ENCODE measurements around the gene VSNL1.

The VSNL1 gene

DNA sequence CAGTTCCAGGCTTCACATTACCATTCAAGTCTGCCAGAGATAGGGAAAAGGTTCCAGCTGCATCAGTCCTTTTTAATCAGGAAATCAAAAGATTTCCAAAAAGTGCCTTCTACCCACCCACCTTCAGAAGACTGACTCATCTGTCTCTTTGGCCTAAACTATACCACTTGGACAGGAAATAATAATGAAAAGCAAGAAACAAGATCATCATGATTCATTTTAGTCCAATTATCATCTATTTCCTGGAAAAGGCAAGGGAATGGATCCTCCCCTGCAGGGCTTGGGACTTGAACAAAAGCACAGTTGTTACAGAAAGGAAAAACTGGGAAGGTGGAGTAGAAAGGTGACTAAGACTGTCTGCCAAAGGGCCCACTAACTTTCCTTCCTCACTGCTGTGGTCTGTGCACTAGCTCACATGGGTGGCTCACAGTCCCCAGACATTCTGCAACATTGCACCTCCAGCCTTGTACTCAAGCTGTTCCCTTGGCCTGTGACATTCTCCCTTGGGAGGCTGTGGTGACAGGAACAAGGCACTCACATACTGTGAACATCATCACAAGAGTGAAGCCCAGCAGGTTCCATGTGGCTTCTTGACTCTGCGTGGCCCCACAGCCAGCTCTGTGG, 75.3 kb downstream of the VSNL1 start:
- H3K4me3 ChIP-seq (ENCODE audit: low read length): no peak overlapping the region
- TF ChIP-seq, protein P1, sequence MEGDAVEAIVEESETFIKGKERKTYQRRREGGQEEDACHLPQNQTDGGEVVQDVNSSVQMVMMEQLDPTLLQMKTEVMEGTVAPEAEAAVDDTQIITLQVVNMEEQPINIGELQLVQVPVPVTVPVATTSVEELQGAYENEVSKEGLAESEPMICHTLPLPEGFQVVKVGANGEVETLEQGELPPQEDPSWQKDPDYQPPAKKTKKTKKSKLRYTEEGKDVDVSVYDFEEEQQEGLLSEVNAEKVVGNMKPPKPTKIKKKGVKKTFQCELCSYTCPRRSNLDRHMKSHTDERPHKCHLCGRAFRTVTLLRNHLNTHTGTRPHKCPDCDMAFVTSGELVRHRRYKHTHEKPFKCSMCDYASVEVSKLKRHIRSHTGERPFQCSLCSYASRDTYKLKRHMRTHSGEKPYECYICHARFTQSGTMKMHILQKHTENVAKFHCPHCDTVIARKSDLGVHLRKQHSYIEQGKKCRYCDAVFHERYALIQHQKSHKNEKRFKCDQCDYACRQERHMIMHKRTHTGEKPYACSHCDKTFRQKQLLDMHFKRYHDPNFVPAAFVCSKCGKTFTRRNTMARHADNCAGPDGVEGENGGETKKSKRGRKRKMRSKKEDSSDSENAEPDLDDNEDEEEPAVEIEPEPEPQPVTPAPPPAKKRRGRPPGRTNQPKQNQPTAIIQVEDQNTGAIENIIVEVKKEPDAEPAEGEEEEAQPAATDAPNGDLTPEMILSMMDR (IDR thresholded peaks at IDR 0.05; ENCODE audit: insufficient read depth, low read depth, low read length, missing control alignments): no peak
- DNase-seq (ENCODE audit: low read depth): peak; percentile 77

DNA sequence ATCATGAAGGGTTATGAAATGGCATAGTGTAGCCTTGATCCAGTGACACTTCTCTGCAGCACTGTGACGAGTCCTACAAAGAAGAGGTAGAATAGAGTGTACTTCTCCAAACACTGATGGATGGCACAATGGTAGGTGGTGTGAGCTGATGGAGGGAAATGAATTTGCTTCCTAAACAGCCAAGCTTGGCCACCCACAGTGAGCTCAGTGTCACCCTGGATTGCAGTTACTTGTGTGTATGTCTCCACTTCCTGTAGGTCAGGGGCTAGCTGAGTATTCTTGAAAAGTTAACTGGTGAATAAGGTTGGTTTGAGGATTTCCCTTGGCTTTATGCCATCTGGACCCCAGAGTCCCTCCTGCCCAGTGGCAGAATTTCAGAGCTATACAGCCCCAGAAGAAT, 75.9 kb downstream of the VSNL1 start:
- H3K4me3 ChIP-seq (ENCODE audit: low read length): no peak overlapping the region
- no peak for DNase-seq (ENCODE audit: low read depth)
- TF ChIP-seq, protein P1 (IDR thresholded peaks at IDR 0.05; ENCODE audit: insufficient read depth, low read depth, low read length, missing control alignments): no peak

DNA sequence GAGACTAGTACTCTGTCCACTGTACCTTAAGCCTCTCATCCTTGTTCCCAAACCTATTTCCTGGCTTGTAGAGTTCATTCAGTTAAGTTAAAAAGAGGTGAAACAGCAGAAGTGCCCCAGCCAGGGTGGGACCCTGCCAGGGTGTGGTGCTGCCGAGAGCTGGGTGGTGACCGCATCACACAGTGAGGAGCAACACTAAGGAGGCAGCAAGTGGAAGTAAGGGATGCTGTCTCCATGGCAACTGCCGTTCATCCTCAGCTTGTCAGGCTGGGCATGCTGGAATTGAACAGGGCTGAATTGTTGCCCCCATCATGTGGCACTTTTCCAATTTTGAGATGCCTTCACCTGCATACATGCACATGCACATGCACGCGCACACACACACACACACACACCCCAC, 77.0 kb downstream of the VSNL1 start:
- no peak for DNase-seq (ENCODE audit: low read depth)
- no peak overlapping the region for H3K4me3 ChIP-seq (ENCODE audit: low read length)
- TF ChIP-seq, protein P1 (IDR thresholded peaks at IDR 0.05; ENCODE audit: insufficient read depth, low read depth, low read length, missing control alignments): no peak

DNA sequence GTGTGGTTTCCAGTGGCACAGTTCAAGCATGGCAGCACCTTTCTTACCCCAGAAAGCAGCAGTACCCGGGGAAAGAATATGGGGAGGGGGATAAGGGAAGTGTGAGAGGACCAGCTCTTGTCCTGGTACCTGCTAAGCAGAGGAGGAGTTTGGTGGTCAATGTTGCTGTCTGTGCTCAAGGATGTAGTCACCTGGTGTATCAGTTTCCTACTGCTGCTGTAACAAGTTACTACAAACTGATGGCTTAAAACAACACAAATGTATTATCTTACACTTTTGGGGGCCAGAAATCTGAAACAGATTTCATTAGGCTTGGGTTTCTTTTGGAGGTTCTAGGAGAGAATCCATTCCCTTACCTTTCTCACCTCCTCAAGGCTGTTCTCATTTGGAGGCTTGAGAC, 77.5 kb downstream of the VSNL1 start:
- TF ChIP-seq, protein P1 (IDR thresholded peaks at IDR 0.05; ENCODE audit: insufficient read depth, low read depth, low read length, missing control alignments): no peak
- H3K4me3 ChIP-seq (ENCODE audit: low read length): no peak overlapping the region
- DNase-seq (ENCODE audit: low read depth): no peak

DNA sequence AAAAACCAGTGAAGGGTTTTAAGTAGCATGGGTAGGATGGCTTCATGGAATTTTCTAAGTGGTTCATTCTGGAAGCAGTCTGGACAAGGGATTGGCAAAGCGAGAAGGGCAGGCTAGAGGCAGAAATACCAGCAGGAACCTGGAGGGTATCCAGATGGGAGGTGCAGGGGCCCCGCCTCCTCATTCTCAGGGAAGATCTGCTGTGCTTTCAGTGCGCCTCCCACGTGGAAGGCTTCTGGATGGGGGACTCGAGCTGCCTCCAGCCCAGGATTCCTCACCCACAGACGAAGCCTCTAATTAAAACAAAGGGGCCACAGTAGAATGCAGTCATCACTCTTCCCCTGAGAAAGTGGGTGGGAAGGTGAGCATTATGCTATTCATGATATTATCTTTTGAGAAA, 79.8 kb downstream of the VSNL1 start:
- peak; percentile 83 for DNase-seq (ENCODE audit: low read depth)
- peak overlapping the region; percentile 12 for H3K4me3 ChIP-seq (ENCODE audit: low read length)
- TF ChIP-seq, protein P1 (IDR thresholded peaks at IDR 0.05; ENCODE audit: insufficient read depth, low read depth, low read length, missing control alignments): no peak

DNA sequence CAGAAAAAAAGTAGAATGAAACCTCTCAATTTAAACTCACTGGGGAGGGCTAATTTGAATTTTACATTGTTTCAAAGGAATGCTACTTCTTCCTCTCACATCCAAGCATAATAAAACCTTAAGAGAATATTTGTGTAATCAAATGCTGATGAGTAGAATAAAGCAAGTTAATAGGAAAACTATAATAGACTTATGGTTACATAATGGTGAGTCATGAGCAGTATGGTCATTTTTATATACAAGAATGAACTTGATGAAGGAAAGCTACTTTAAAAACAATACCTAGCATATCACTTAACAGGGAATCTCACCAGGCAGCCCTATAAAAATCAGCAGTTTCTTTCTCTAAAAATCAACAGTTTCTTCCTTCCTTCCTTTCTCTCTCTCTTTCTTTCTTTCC, 80.3 kb downstream of the VSNL1 start:
- H3K4me3 ChIP-seq (ENCODE audit: low read length): no peak overlapping the region
- peak; percentile 86 for DNase-seq (ENCODE audit: low read depth)
- TF ChIP-seq, protein P1 (IDR thresholded peaks at IDR 0.05; ENCODE audit: insufficient read depth, low read depth, low read length, missing control alignments): no peak

DNA sequence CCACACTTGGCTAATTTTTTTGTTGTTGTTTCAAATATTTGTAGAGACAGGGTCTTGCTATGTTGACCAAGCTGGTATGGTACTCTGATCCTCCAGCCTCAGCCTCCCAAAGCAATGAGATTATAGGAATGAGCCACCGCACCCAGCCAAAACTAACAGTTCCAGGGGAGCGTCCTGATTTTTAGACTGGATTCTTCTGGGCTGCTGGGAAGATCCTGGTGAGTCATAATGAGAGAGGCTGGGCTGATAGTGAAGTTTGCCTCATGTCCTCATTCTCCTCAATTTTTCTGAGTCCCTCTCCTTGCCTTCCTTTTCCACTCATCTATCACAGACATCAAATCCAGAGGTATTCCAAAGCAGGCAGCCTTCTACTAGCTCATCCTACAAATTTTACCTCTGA, 81.3 kb downstream of the VSNL1 start:
- TF ChIP-seq, protein P1 (IDR thresholded peaks at IDR 0.05; ENCODE audit: insufficient read depth, low read depth, low read length, missing control alignments): no peak
- DNase-seq (ENCODE audit: low read depth): peak; percentile 77
- no peak overlapping the region for H3K4me3 ChIP-seq (ENCODE audit: low read length)
